SK-N-SH (cell line): ENCODE results near the gene ZNF142.

Source experiments
- CTCF ChIP-seq: fragments of 200-600 bp; sonication (generic); IDR thresholded peaks from 2 replicates; pipeline ENCODE4 v1.6.1; 2017; ENCODE audit warnings: antibody characterized with exemption, mild to moderate bottlenecking, moderate library complexity
- EP300 ChIP-seq, 2 experiments: IDR thresholded peaks; 2 replicates each; pipeline versions ENCODE4 v1.4.0 to v1.6.1; 2012; ENCODE audit warnings: borderline replicate concordance in 1 of 2, low read depth in 1 of 2, low read length in 1 of 2
- EZH2phosphoT487 ChIP-seq: fragments of 200-600 bp; sonication (generic); IDR thresholded peaks from 2 replicates; pipeline ENCODE4 v1.6.1; 2017; ENCODE audit warnings: low read depth, mixed run types, mild to moderate bottlenecking, antibody characterized with exemption, moderate library complexity, borderline replicate concordance
- GABPA ChIP-seq: IDR thresholded peaks from 2 replicates; pipeline ENCODE4 v1.4.0; 2012; ENCODE audit warnings: low read depth, mild to moderate bottlenecking
- GATA2 ChIP-seq: sonication (generic); formaldehyde crosslinking; IDR thresholded peaks from 2 replicates; pipeline ENCODE4 v1.5.0; 2020; ENCODE audit warnings: mild to moderate bottlenecking, missing genetic modification reagents
- IRF3 ChIP-seq: fragments of 150-350 bp; IDR thresholded peaks from 2 replicates; pipeline ENCODE4 v1.6.1; 2016; ENCODE audit warnings: mild to moderate bottlenecking, low read depth, low read length
- NFIC ChIP-seq: IDR thresholded peaks from 2 replicates; pipeline ENCODE4 v1.4.0; 2012; ENCODE audit warnings: borderline replicate concordance
- POLR2AphosphoS5 ChIP-seq: IDR thresholded peaks from 2 replicates; pipeline ENCODE4 v1.6.1; 2012; ENCODE audit warnings: low read depth, low read length
- RAD21 ChIP-seq: IDR thresholded peaks from 2 replicates; pipeline ENCODE4 v1.6.1; 2012; ENCODE audit warnings: mild to moderate bottlenecking, low read length
- SMC3 ChIP-seq: IDR thresholded peaks from 2 replicates; pipeline ENCODE4 v1.6.1; 2012; ENCODE audit warnings: low read depth, low read length, improper control_type of control experiment
- TAF1 ChIP-seq: IDR thresholded peaks from 2 replicates; pipeline ENCODE4 v1.6.1; 2012; ENCODE audit warnings: low read depth, mild to moderate bottlenecking, low read length, moderate library complexity, borderline replicate concordance
- ZBTB33 ChIP-seq: IDR thresholded peaks from 2 replicates; pipeline ENCODE4 v1.4.0; 2012; ENCODE audit warnings: low read depth, borderline replicate concordance

GRCh38 chr2:218643751-218644310 is 15.6 kb downstream of the ZNF142 start:
- no peak for TF ChIP-seq ZBTB33
- no peak for TF ChIP-seq NFIC
- TF ChIP-seq POLR2AphosphoS5 = no peak
- TF ChIP-seq CTCF = no peak
- TF ChIP-seq GATA2 = no peak
- TF ChIP-seq EP300 (IDR thresholded peaks at IDR 0.05; ENCODE audit: borderline replicate concordance in 1 of 2, low read depth in 1 of 2, low read length in 1 of 2) = no peak
- no peak for TF ChIP-seq GABPA
- no peak for TF ChIP-seq TAF1
- TF ChIP-seq IRF3 = no peak
- no peak for TF ChIP-seq RAD21
- no peak for TF ChIP-seq EZH2phosphoT487
- TF ChIP-seq SMC3 = no peak
